OCI-LY7 (cell line): ENCODE measurements around the gene METRN. TPM values are rescaled to one million over a fixed set of nuclear protein-coding genes. Genes with fewer than 3 reads are reported as not detected.
A peak's percentile ranks its signal among the peaks of the same experiment; 100 is the strongest.

Experiments
- BruUV-seq: library from RNA; stranded (reverse); fragments of 400-500 nt; replicated peaks from 2 replicates; lab custom pipeline; 2021; lab: Mats Ljungman, UMichigan
- CTCF ChIA-PET: fragments of 300-600 bp; sonication (Branson Sonifier 250); formaldehyde crosslinking; loops from one replicate; lab custom pipeline; 2022; ENCODE audit warnings: antibody characterized with exemption; ENCODE audit not compliant: unreplicated experiment; lab: Charles Lee
- POLR2A ChIA-PET: fragments of 300-600 bp; sonication (Branson Sonifier 250); formaldehyde crosslinking; loops from one replicate; lab custom pipeline; 2022; ENCODE audit warnings: antibody characterized with exemption; lab: Charles Lee
- DNase-seq: peaks from one replicate; pipeline ENCODE4 v3.0.0-alpha.2; 2015; ENCODE audit warnings: low spot score
- H2AFZ ChIP-seq: fragments of 200-600 bp; sonication (generic), shearing (Covaris generic); 2 replicates; pipeline ENCODE4 v1.6.1; 2014; ENCODE audit warnings: mild to moderate bottlenecking, antibody characterized with exemption, low read length, moderate library complexity
- H3K27ac ChIP-seq: fragments of 200-600 bp; sonication (generic); 2 replicates; pipeline ENCODE4 v1.5.1; 2014; ENCODE audit warnings: mixed run types, low read depth, mild to moderate bottlenecking, moderate library complexity, low read length, inconsistent platforms; ENCODE audit not compliant: poor library complexity, severe bottlenecking
- H3K36me3 ChIP-seq: fragments of 200-600 bp; sonication (generic); 2 replicates; pipeline ENCODE4 v1.6.1; 2014; ENCODE audit warnings: mild to moderate bottlenecking, antibody characterized with exemption, low read length, moderate library complexity, mixed read lengths; ENCODE audit not compliant: insufficient read depth
- H3K4me1 ChIP-seq: fragments of 200-600 bp; sonication (generic); 2 replicates; pipeline ENCODE4 v1.5.1; 2014; ENCODE audit warnings: mild to moderate bottlenecking, low read length; ENCODE audit not compliant: insufficient read depth, poor library complexity, severe bottlenecking
- H3K4me2 ChIP-seq: fragments of 200-600 bp; sonication (generic); 2 replicates; pipeline ENCODE4 v1.6.1; 2014; ENCODE audit warnings: mild to moderate bottlenecking, low read length
- H3K4me3 ChIP-seq: fragments of 200-600 bp; sonication (generic); 2 replicates; pipeline ENCODE4 v1.5.1; 2014; ENCODE audit warnings: mild to moderate bottlenecking, low read depth, low read length; ENCODE audit not compliant: poor library complexity, severe bottlenecking
- H3K79me2 ChIP-seq: fragments of 200-600 bp; sonication (generic); 2 replicates; pipeline ENCODE4 v1.6.1; 2016; ENCODE audit warnings: low read depth, mild to moderate bottlenecking, low read length, moderate library complexity, mixed read lengths; ENCODE audit not compliant: insufficient read depth
- H3K9me2 ChIP-seq: fragments of 200-600 bp; sonication (generic); 2 replicates; pipeline ENCODE4 v1.6.1; 2016; ENCODE audit warnings: mild to moderate bottlenecking, low read length, mixed read lengths; ENCODE audit not compliant: insufficient read depth
- H3K9me3 ChIP-seq: fragments of 200-600 bp; sonication (generic); 2 replicates; pipeline ENCODE4 v1.6.1; 2014; ENCODE audit warnings: mild to moderate bottlenecking, mixed run types, low read length, mixed read lengths
- H4K20me1 ChIP-seq: fragments of 200-600 bp; sonication (generic); 2 replicates; pipeline ENCODE4 v1.6.1; 2014; ENCODE audit warnings: mild to moderate bottlenecking, antibody characterized with exemption, low read length, moderate library complexity, mixed read lengths; ENCODE audit not compliant: insufficient read depth
- EZH2phosphoT487 ChIP-seq: fragments of 200-600 bp; sonication (generic); IDR thresholded peaks from 2 replicates; pipeline ENCODE4 v1.6.1; 2018; ENCODE audit warnings: low read depth, borderline replicate concordance, mild to moderate bottlenecking, mixed run types, antibody characterized with exemption, low read length, moderate library complexity, mixed read lengths
- intact Hi-C: fragments of 100-400 bp; cut with micrococcal nuclease; formaldehyde crosslinking; loops from one replicate; pipeline ENCODE4 v1.10.0; 2022; ENCODE audit not compliant: unreplicated experiment
- total RNA-seq, 2 experiments: library from RNA; depleted of rRNA in 1 of 2; stranded (reverse); fragments of >200 nt in 1 of 2; shearing (Covaris generic) in 1 of 2; gene quantifications; 2 replicates each; pipeline ENCODE4 v1.2.3, GENCODE V29; 2014 to 2022
- TF ChIP-seq, protein P1 (sequence below): fragments of 200-600 bp; sonication (generic); conservative IDR thresholded peaks from 2 replicates; pipeline ENCODE4 v1.5.1; 2014; ENCODE audit warnings: mild to moderate bottlenecking, antibody characterized with exemption, low read length, moderate library complexity, mixed read lengths

The METRN gene
- total RNA-seq, 2 experiments from 2014 or later, result 14.4 to 15.9 TPM

- peaks cover 63% of the 10 kb centered on the region for H3K4me1 ChIP-seq
- no peak for DNase-seq
- 0 out of 2 replicates have a peak, but pooled peaks cover 10% of the 10 kb centered on the region for H3K36me3 ChIP-seq
- no peaks in the 10 kb centered on the region for H3K9me3 ChIP-seq
- H2AFZ ChIP-seq, result no peak overlapping the region
- H3K27ac ChIP-seq, result no peak overlapping the region
- intact Hi-C loops, result loop anchor here (5.0 kb wide), 1 partner anchor 41 kb away; the partner anchor contains the start of genes JMJD8 and STUB1
- H3K9me2 ChIP-seq, result no peaks in the 10 kb centered on the region
- H3K4me2 ChIP-seq, result peak overlapping the region; percentile 27
- ChIA-PET POLR2A (no interaction called here), CTCF (no interaction called here)
- no peak for TF ChIP-seq EZH2phosphoT487
- TF ChIP-seq, protein P1, sequence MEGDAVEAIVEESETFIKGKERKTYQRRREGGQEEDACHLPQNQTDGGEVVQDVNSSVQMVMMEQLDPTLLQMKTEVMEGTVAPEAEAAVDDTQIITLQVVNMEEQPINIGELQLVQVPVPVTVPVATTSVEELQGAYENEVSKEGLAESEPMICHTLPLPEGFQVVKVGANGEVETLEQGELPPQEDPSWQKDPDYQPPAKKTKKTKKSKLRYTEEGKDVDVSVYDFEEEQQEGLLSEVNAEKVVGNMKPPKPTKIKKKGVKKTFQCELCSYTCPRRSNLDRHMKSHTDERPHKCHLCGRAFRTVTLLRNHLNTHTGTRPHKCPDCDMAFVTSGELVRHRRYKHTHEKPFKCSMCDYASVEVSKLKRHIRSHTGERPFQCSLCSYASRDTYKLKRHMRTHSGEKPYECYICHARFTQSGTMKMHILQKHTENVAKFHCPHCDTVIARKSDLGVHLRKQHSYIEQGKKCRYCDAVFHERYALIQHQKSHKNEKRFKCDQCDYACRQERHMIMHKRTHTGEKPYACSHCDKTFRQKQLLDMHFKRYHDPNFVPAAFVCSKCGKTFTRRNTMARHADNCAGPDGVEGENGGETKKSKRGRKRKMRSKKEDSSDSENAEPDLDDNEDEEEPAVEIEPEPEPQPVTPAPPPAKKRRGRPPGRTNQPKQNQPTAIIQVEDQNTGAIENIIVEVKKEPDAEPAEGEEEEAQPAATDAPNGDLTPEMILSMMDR, result no peak
- H3K4me3 ChIP-seq, result no peak overlapping the region
- BruUV-seq, result no TSS peak
- no peaks in the 10 kb centered on the region for H4K20me1 ChIP-seq
- H3K79me2 ChIP-seq, result no peaks in the 10 kb centered on the region
Measured at GRCh38 chr16:723695-724094, 8.8 kb downstream of the METRN start.

GRCh38 chr16:724188-725040 is 9.5 kb downstream of the METRN start:
- ChIA-PET POLR2A (interaction anchor here (1.7 kb wide), 1 partner anchor 12 kb away, joined by 6 read pairs; no protein-coding TSS in a partner anchor), CTCF (no interaction called here)
- Histone ChIP-seq H3K4me1 (peaks cover 56% of the 10 kb centered on the region), H2AFZ (no peak overlapping the region), H3K27ac (no peak overlapping the region), H3K9me3 (no peaks in the 10 kb centered on the region), H3K4me2 (peak overlapping the region; percentile 27), H3K9me2 (no peaks in the 10 kb centered on the region), H3K4me3 (no peak overlapping the region), H3K79me2 (no peaks in the 10 kb centered on the region), H3K36me3 (peaks cover 13% of the 10 kb centered on the region; the same call in 1 of the 2 replicates), H4K20me1 (no peaks in the 10 kb centered on the region)
- intact Hi-C loops, result loop anchor here (5.0 kb wide), 1 partner anchor 42 kb away; the partner anchor contains the start of genes JMJD8 and STUB1
- BruUV-seq, result no TSS peak
- no peak for TF ChIP-seq EZH2phosphoT487
- TF ChIP-seq, protein P1, result no peak
- DNase-seq, result no peak

- Histone ChIP-seq H3K4me3 (no peak overlapping the region), H3K4me1 (peaks cover 50% of the 10 kb centered on the region), H2AFZ (no peak overlapping the region), H4K20me1 (no peaks in the 10 kb centered on the region), H3K9me3 (no peaks in the 10 kb centered on the region), H3K79me2 (no peaks in the 10 kb centered on the region), H3K4me2 (peak overlapping the region; percentile 27), H3K27ac (no peak overlapping the region), H3K9me2 (no peaks in the 10 kb centered on the region), H3K36me3 (peaks cover 17% of the 10 kb centered on the region; the same call in 1 of the 2 replicates)
- DNase-seq, result no peak
- intact Hi-C loops, result no loop called here
- BruUV-seq, result no TSS peak
- CTCF ChIA-PET, result no interaction called here
- POLR2A ChIA-PET, result interaction anchor here (1.7 kb wide), 1 partner anchor 12 kb away, joined by 6 read pairs; no protein-coding TSS in a partner anchor
- no peak for TF ChIP-seq EZH2phosphoT487
- TF ChIP-seq, protein P1, result no peak
Measured at GRCh38 chr16:725041-725376, 10.1 kb downstream of the METRN start.
